HG02678 (cell line): ENCODE results near the gene ARID5A.

ENCODE experiments used
- ATAC-seq: cut with Tn5 transposase; IDR thresholded peaks from one replicate; pipeline ENCODE4 v1.9.1; 2021; ENCODE audit warnings: mild to moderate bottlenecking, moderate library complexity; ENCODE audit not compliant: unreplicated experiment

Gene ARID5A

GRCh38 chr2:96527286-96528005 lies 9.1 kb upstream of the ARID5A start:
- no peak for ATAC-seq

- ATAC-seq = no peak
These were observed 8.4 kb upstream of the ARID5A start for GRCh38 chr2:96528006-96528699.

GRCh38 chr2:96528700-96529375 lies 7.7 kb upstream of the ARID5A start:
- no peak for ATAC-seq

GRCh38 chr2:96529376-96530143 lies 7.0 kb upstream of the ARID5A start:
- no peak for ATAC-seq

GRCh38 chr2:96530144-96530430 lies 6.5 kb upstream of the ARID5A start:
- ATAC-seq = no peak

GRCh38 chr2:96530474-96531357 lies 5.8 kb upstream of the ARID5A start:
- no peak for ATAC-seq

- no peak for ATAC-seq
These were observed 5.2 kb upstream of the ARID5A start for GRCh38 chr2:96531366-96531765.

GRCh38 chr2:96531872-96532505 lies 4.6 kb upstream of the ARID5A start:
- ATAC-seq = peak; percentile 25

GRCh38 chr2:96532641-96533291 lies 3.8 kb upstream of the ARID5A start:
- no peak for ATAC-seq

GRCh38 chr2:96533292-96534073 lies 3.1 kb upstream of the ARID5A start:
- ATAC-seq = no peak

GRCh38 chr2:96534141-96534540 lies 2.4 kb upstream of the ARID5A start:
- no peak for ATAC-seq

GRCh38 chr2:96534701-96535181 lies 1.8 kb upstream of the ARID5A start:
- no peak for ATAC-seq

GRCh38 chr2:96535331-96535730 lies 1.2 kb upstream of the ARID5A start:
- ATAC-seq = no peak

GRCh38 chr2:96537066-96537733 lies 648 bp downstream of the ARID5A start:
- peak; percentile 49 for ATAC-seq

GRCh38 chr2:96537734-96538486 lies 1.4 kb downstream of the ARID5A start:
- no peak for ATAC-seq

- ATAC-seq = no peak
These were observed 2.1 kb downstream of the ARID5A start for GRCh38 chr2:96538487-96539214.
